WI38 (cell line): ENCODE data around the gene PROK2.

ENCODE experiments used
- H3K4me3 ChIP-seq: 2 replicates; pipeline ENCODE4 v1.5.1; 2011; ENCODE audit warnings: low read depth, mild to moderate bottlenecking, control low read depth, low read length
- CTCF ChIP-seq: IDR thresholded peaks from 2 replicates; pipeline ENCODE4 v1.5.1; 2012; ENCODE audit warnings: low read depth, mild to moderate bottlenecking, control low read depth, low read length

The PROK2 gene

GRCh38 chr3:71725271-71725991 lies 59.5 kb downstream of the PROK2 start, which contains the start of gene EIF4E3:
TSS of gene EIF4E3 (minus strand) at chr3:71725402. CDS start at chr3:71725367, 35 bp downstream.
- TF ChIP-seq CTCF, result no peak
- H3K4me3 ChIP-seq, result peak within 1 kb of the TSS; percentile 64

DNA sequence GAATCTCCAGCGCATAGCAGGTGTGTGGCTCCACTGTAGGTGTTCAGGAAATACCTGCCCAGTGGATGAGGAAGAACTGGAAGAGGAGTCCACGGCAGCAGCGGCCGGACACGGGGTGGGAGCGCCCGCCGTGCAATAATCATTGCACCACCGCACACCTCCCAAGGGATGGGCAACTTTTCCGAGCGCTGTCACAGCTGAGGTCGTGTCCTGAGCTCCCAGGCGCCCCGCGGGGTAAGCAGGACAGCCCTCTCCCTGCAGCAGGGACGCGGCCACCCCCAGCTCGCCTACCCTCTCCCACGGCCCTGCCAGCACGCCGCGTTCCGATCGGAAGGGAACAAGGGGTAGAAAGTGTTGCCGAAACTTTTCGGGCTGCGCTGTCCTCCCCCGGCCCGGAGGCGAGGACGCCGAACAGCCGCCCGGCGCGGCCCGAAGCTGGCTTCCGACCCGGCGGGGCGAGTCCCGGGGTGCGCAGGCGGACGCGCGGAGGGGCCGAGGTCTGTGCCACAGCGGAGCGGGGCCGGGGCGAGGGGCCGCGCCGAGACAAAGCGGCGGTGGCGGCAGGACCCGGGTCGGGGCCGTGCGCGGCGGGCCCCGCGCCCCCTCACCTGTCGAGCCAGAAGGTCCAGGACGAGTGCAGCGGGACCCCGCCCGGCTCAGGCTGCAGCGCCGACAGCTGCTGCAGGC lies 60.2 kb downstream of the PROK2 start:
- H3K4me3 ChIP-seq, result peak overlapping the region; percentile 64
- TF ChIP-seq CTCF, result no peak

DNA sequence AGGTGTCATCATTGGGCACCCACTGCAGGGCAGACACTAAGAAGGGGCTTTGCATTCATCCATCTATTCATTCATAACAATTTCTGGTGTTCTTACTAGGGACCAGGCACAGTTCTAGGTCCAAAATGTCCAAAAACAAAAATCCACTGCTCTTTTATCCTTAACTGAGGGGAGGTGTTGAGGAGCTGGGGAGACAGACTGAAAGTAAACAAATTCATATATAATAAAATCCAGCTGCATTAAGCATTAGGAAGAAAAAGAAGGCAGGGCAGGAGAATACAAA lies 60.8 kb downstream of the PROK2 start:
- TF ChIP-seq CTCF, result no peak
- no peak overlapping the region; the same call in none of the 2 replicates for H3K4me3 ChIP-seq

GRCh38 chr3:71723452-71724170 lies 61.3 kb downstream of the PROK2 start:
- no peak overlapping the region for H3K4me3 ChIP-seq
- no peak for TF ChIP-seq CTCF

GRCh38 chr3:71722693-71723092 lies 62.3 kb downstream of the PROK2 start:
- no peak for TF ChIP-seq CTCF
- H3K4me3 ChIP-seq, result no peak overlapping the region
